A172 (cell line): ENCODE data around the gene CACUL1. TPM values are rescaled to one million over a fixed set of nuclear protein-coding genes. Genes with fewer than 3 reads are reported as not detected.

ENCODE experiments used
- DNase-seq: peaks from one replicate; pipeline ENCODE4 v3.0.0-alpha.2; 2015; ENCODE audit warnings: low spot score
- total RNA-seq: library from RNA; depleted of rRNA; stranded (reverse); fragments of >200 nt; shearing (Covaris generic); gene quantifications from 2 replicates; pipeline ENCODE4 v1.2.3, GENCODE V29; 2014; rRNA removed

CACUL1 gene
- total RNA-seq, 1 experiment from 2014 or later, result 39.2 TPM

DNA sequence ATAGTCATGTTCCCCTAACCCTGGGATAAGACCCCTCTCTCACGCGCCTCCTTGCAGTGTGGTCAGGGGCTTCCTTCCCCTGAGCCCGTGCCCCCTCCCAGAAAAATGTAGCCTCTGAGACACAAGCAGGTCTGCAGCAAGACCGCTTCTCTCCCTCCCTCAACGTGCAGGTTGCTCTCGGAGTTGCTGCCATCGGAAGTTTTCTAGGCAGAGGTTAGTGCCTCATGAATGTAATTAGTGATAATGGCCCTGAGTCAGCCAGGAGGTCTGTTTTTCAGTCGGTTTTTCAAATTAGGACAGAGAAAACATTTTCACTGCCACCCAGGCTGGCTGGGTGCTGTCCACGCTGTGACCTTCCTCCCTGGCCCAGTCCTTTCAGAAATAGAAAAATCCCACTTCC lies 116.1 kb downstream of the CACUL1 start:
- no peak for DNase-seq

DNA sequence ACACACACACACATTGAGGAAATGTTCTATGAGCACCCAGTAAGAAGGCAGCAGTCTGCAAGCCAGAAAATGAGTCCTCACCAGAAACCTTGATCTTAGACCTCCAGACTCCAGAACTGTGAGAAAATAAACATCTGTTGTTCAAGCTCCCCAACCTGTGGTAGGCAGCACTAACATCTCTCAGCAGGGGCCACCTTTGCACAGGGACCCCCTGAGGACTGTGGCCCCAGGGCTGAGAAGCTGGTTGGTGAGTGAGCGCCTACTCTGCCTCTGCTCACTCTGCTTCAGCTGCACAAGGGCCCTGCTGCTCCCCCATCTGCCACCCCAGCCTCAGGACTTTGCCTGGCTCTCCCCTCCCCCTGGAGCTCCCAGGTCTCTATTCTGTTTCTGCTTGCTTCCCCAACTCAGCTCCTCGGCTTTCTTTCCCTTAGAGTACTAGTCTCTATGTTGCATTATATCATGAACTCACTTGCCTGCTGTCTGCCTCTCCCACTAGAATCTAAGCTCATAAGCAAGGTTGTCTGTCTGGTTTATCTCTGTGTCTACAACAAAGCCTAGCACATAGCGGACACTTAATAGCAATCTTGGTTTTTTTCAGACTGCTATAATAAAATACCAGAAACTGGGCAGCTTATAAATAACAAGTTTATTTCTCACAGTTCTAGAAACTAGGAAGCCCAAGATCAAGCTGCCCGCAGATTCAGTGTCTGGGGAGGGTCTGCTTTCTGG lies 118.9 kb downstream of the CACUL1 start:
- no peak for DNase-seq

DNA sequence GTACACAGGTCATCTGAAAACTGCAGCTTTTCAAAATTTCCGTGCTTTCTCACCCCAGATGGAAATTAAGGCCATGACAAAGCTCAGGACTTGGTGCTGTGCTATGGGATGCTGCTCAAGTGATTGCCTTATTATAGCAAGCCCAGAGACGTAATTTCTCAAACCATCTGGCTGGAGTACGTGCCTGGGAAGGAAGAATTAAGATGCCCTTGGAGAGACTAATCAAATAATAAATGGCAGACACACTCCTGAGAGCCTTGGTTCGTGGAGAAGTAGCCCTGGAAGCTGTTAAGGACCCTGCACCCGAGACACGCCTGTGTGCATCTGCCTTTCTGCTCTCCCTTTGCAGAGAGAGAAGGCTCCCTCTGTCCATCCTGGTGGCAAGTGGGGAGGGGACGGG lies 121.0 kb downstream of the CACUL1 start:
- no peak for DNase-seq

GRCh38 chr10:118629211-118629610 lies 125.6 kb downstream of the CACUL1 start:
- DNase-seq, result no peak

DNA sequence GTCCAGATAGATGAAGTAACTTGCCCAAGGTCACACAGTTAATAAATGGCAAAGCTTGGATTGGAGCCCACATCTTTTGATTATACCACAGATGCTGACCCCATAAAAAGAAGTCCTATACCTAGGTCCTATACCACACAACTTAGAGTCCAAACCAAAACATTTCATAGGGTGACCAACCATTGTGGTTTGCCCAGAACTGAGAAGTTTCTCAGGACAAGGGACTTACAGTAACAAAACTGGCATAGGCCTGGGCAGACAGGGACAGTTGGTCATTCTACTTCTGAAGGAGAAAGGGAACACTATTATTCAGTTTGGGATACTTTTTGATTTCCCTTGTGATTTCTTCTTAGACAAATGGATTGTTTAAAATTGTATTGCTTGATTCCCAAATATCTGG lies 126.4 kb downstream of the CACUL1 start:
- DNase-seq, result no peak

- DNase-seq, result no peak
Measured at GRCh38 chr10:118626953-118627352, 127.8 kb downstream of the CACUL1 start.

Other genes with a start within 250 kb of the CACUL1 start
- gene PRLHR, start 159.3 kb downstream of the CACUL1 start, total RNA-seq, result not detected in 2 replicates